B cell (primary cell): ENCODE measurements around the gene TET2.

ENCODE experiments used
- CTCF ChIP-seq: fragments of 200-600 bp; IDR thresholded peaks from one replicate; pipeline ENCODE4 v1.8.0; 2022; ENCODE audit warnings: antibody characterized with exemption, mild to moderate bottlenecking
- EZH2 ChIP-seq: IDR thresholded peaks from 2 replicates; pipeline ENCODE4 v1.6.1; 2012; ENCODE audit warnings: borderline replicate concordance, low read depth, mild to moderate bottlenecking, moderate library complexity, low read length; ENCODE audit not compliant: insufficient read depth, poor library complexity, severe bottlenecking

DNA sequence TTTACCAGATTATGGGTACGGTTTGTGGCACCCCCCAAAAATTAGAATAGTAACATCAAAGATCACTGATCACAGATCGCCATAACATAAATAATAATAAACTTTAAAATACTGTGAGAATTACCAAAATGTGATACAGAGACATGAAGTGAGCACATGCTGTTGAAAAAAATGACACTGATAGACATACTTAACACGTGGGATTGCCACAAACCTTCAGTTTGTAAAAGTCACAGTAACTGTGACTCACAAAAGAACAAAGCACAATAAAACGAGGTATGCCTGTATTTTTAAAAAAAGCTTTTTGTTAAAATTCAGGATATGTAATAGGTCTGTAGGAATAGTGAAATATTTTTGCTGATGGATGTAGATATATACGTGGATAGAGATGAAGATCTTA lies 93.4 kb downstream of the TET2 start:
- TF ChIP-seq CTCF (no peak), EZH2 (no peak)
